ENCODE data around the gene MRPS11.
"Not testable (repeated sequence)": the region's sequence is repeated elsewhere in the genome, so short reads cannot be mapped to it uniquely, and the experiment has no call there.

MRPS11 gene

DNA sequence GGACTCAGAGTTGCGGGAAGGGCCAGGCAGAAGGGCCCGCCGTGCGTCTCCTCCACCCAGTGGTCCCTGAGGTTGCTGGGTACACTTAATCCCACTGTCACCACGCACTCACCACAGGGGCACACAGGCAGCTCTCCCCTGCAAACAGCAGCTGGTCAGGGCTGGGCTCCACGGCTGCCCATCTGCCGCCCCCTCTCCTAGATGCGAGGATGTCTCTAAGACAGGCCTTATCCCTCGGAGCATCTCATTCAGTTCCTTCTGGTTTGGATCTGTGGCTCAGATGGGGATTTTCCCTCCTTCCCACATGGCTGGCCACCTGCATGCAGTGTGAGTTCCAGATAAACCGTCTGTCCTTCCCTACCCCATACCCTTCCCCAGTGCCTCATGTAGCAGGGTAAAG, 26.3 kb downstream of the MRPS11 start:
- DNase-seq: no peak

GRCh38 chr15:88497109-88497765, 29.7 kb downstream of the MRPS11 start:
- no peak for DNase-seq

- DNase-seq: no peak
Measured at GRCh38 chr15:88498996-88499395, 31.5 kb downstream of the MRPS11 start.

DNA sequence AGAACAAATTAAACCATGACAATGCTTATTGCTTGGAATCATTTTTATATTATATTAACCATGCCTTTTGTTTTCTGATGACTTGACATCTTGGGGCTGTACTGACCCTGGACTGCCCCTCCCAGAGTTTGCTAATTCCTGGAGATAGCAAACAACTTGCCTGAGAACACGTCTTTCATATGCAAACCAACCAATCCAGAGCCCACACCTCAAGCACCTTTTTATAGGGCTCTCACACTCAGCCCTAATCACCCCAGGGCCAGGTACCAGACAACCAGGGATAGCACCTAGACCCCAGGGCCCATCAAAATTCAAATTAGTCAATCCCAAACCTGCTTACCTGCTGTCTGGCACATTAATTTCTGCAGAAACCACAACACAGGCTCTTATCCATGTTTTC, 36.9 kb downstream of the MRPS11 start:
- no peak for DNase-seq

DNA sequence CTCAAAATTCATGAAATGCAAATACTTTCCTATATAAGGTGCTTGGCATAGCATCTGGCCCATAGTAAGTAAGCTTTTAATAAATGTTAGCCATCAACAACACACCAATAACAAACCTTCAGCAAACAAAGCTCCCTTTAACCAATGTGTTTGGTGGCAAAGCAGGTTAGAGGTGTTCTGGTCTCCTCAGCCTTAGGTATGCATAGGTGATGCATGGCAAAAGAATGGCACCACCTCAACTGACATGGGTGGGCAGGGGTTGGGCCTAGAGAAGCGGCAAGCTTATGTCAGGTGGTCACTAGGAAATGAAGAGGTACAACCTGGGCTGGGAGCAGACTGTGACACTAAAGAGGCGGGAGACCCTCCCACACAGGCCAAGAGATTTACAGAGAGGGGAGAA, 38.2 kb downstream of the MRPS11 start:
- no peak for DNase-seq

DNA sequence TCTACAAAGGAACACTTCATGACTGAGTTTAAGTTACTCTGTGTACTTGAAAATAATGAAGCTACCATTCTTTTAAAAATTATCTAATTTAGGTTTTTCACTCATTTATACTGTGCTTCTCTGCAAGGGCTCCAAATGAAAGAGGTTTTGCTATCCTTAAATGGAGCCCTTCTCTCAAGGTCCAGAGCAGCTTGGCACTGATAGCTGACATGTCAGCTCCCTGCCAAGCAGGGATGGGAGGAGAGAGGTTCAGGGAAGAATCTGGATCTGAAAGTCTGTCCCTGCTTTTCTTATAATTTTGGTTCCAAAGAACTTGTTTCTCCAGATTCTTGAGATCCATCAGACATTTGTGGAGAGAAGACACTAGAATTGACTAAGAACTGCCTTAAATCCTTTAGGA, 39.1 kb downstream of the MRPS11 start:
- no peak for DNase-seq

- DNase-seq: no peak
Measured at GRCh38 chr15:88509321-88509720, 41.8 kb downstream of the MRPS11 start.

GRCh38 chr15:88509964-88510363, 42.5 kb downstream of the MRPS11 start:
- DNase-seq: no peak

- no peak for DNase-seq
Measured at GRCh38 chr15:88511161-88511560, 43.7 kb downstream of the MRPS11 start.

GRCh38 chr15:88512078-88512477, 44.6 kb downstream of the MRPS11 start:
- DNase-seq: no peak

GRCh38 chr15:88512601-88513000, 45.1 kb downstream of the MRPS11 start:
- no peak for DNase-seq

DNA sequence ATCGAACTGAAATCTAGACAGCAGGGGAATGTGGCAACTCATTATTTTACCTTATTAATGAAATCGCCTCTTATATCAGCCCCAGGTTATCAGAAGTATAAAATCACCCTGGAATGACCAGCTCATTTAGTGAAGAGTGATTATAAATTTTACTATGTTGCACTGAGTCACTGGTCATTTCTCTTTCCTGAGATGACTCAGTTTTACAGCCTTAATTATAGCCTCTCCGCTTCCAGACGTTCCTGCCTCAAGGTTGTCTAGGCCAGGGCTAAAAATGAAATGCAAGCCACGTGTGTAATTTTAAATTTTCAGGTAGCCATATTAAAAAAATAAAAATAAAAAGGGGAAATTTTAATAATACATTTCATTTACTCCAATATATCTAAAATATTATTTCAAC, 45.7 kb downstream of the MRPS11 start:
- DNase-seq: no peak

DNA sequence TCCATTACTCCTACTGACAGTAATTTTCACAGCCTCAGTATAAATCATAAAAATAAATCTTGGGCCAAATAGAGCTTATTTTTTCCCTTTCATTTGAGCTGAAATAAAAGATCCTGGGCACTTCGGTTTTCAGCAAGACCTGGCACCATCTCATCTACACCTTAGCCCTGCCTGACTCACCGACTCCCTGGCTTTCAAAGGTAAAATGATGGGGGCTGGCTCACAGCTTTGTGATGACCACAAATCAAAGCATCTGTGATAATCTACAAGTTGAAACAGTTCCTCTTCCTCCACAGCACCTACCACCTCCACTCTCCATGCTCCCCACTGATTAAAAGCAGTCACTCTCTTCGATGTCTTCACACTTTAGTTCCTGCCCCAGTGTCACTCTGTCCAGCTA, 51.4 kb downstream of the MRPS11 start:
- no peak for DNase-seq

- DNase-seq: not testable (repeated sequence)
Measured at GRCh38 chr15:88524094-88524493, 56.6 kb downstream of the MRPS11 start.

DNA sequence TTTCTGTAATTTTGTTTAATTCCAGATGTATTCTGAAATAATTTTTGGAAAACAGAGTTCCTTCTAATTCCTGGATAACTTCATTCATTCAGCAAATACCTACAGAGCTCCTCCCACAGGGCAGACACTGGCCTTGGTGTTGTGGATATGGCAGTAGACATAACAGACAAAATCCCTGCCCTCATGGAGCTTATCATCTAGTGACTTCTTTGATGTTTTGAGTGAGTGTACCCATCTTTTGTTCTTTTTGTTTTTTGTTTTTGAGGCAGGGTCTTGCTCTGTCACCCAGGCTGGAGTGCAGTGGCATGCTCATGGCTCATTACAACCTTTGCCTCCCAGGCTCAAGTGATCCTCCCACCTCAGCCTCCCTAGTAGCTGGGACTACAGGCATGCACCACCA, 57.9 kb downstream of the MRPS11 start:
- no peak for DNase-seq

GRCh38 chr15:88526247-88526879, 58.9 kb downstream of the MRPS11 start:
- DNase-seq: no peak

DNA sequence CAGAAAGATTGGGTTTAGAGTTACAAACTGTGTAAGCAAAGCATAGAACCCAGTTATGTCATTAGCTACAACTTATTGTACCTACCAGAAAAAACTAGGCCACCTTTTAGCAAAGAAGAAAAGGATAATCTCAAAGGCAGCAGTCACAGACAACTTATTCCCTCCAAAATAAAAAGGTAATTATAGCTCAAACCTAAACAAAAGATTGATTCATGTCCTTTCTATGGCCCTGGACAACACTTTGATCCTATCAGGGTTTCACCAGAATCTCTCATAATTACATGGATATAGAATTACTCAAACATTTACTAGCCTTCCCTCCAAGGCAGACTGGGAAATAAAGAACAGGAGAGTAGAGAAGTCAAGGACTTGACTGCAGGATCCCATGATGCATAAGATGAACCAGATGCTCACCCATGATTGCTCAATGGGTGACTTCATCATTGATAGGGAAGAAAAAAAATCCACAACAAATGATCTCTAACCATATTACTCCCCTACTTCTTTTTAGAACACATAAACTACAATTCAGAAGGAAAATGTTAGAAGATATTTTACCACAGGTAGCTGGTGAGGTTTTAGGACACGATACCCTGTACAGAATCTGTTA, 61.6 kb downstream of the MRPS11 start:
- DNase-seq: no peak

All from AML-193 (cell line).